Endothelial cell of umbilical vein (primary cell): Measurements from ENCODE around the gene GPR137. TPM values are rescaled to one million over a fixed set of nuclear protein-coding genes. Genes with fewer than 3 reads are reported as not detected.
A peak's percentile ranks its signal among the peaks of the same experiment; 100 is the strongest.

Source experiments
- BruUV-seq: library from RNA; stranded (reverse); fragments of 400-500 nt; replicated peaks from 2 replicates; lab custom pipeline; 2021; lab: Mats Ljungman, UMichigan
- CTCF ChIA-PET: fragments of 300-600, 350-600 bp; sonication (Branson Sonifier 250); formaldehyde crosslinking; loops from one replicate; lab custom pipeline; 2021; ENCODE audit warnings: antibody characterized with exemption, inconsistent platforms; lab: Charles Lee
- POLR2A ChIA-PET: fragments of 300-600, 350-600 bp; sonication (Branson Sonifier 250); formaldehyde crosslinking; loops from one replicate; lab custom pipeline; 2021; ENCODE audit warnings: antibody characterized with exemption, inconsistent platforms; lab: Charles Lee
- DNase-seq: peaks from one replicate; pipeline ENCODE4 v3.0.0-alpha.2; 2011; ENCODE audit warnings: low read depth, low spot score
- FAIRE-seq: peaks from 2 replicates; lab custom pipeline; 2011; peaks lifted over from hg19 to GRCh38; lab: Jason Lieb, UNC
- H2AFZ ChIP-seq: 2 replicates; pipeline ENCODE4 v1.6.0; 2012; ENCODE audit warnings: low read depth, low read length, control low read depth, inconsistent platforms
- H3K27ac ChIP-seq: 2 replicates; pipeline ENCODE4 v1.5.1; 2011; ENCODE audit warnings: low read depth, mild to moderate bottlenecking, control low read depth, low read length, moderate library complexity; ENCODE audit not compliant: insufficient read depth
- H3K27me3 ChIP-seq, 2 experiments: 2 replicates each; pipeline versions ENCODE4 v1.6.0 to v1.6.1; 2011; ENCODE audit warnings: low read length in 2 of 2, mixed read lengths in 1 of 2; ENCODE audit not compliant: control insufficient read depth in 2 of 2, insufficient read depth in 2 of 2
- H3K36me3 ChIP-seq, 2 experiments: 2 replicates in 1 of 2; 3 replicates in 1 of 2; pipeline ENCODE4 v1.5.1; 2011; ENCODE audit warnings: low read length in 2 of 2, mild to moderate bottlenecking in 1 of 2, moderate library complexity in 1 of 2; ENCODE audit not compliant: control insufficient read depth in 2 of 2, insufficient read depth in 2 of 2; ENCODE audit errors: extremely low read depth in 1 of 2
- H3K4me1 ChIP-seq: 3 replicates; pipeline ENCODE4 v1.5.1; 2011; ENCODE audit warnings: mild to moderate bottlenecking, low read length; ENCODE audit not compliant: control insufficient read depth, insufficient read depth; ENCODE audit errors: extremely low read depth
- H3K4me2 ChIP-seq: 2 replicates; pipeline ENCODE4 v1.6.1; 2011; ENCODE audit warnings: low read length, control low read depth, mixed read lengths; ENCODE audit not compliant: insufficient read depth
- H3K4me3 ChIP-seq, 3 experiments: fragments of 200-600 bp in 1 of 3; sonication (generic), shearing (Covaris generic) in 1 of 3; replicated peaks in 1 of 3; 2 replicates each; pipeline ENCODE4 v1.5.1; 2011 to 2016; ENCODE audit warnings: control low read depth in 3 of 3, low read length in 3 of 3, mild to moderate bottlenecking in 2 of 3, inconsistent platforms in 1 of 3, low read depth in 1 of 3, moderate library complexity in 1 of 3; ENCODE audit not compliant: insufficient read depth in 1 of 3
- H3K79me2 ChIP-seq: 2 replicates; pipeline ENCODE4 v1.6.0; 2012; ENCODE audit warnings: low read length, inconsistent platforms; ENCODE audit not compliant: control insufficient read depth, insufficient read depth
- H3K9ac ChIP-seq: replicated peaks from 2 replicates; pipeline ENCODE3; 2011; ENCODE audit warnings: low read length, control low read depth; ENCODE audit not compliant: insufficient read depth; ENCODE audit errors: extremely low read depth
- H3K9me1 ChIP-seq: replicated peaks from 3 replicates; pipeline ENCODE4 v1.6.0; 2011; ENCODE audit warnings: mild to moderate bottlenecking, low read length; ENCODE audit not compliant: control insufficient read depth, insufficient read depth; ENCODE audit errors: extremely low read depth
- H3K9me3 ChIP-seq: replicated peaks from 2 replicates; pipeline ENCODE4 v1.5.1; 2012; ENCODE audit warnings: low read length, inconsistent platforms; ENCODE audit not compliant: control insufficient read depth, insufficient read depth
- H4K20me1 ChIP-seq: replicated peaks from 2 replicates; pipeline ENCODE3; 2011; ENCODE audit warnings: mild to moderate bottlenecking, low read length; ENCODE audit not compliant: control insufficient read depth, insufficient read depth; ENCODE audit errors: extremely low read depth
- EZH2 ChIP-seq: IDR thresholded peaks from 2 replicates; pipeline ENCODE4 v1.6.1; 2012; ENCODE audit warnings: borderline replicate concordance, low read depth, mild to moderate bottlenecking, moderate library complexity, low read length, inconsistent platforms; ENCODE audit not compliant: severe bottlenecking
- FOS ChIP-seq: IDR thresholded peaks from 2 replicates; pipeline ENCODE4 v1.6.1; 2011; ENCODE audit warnings: mild to moderate bottlenecking, low read length, moderate library complexity, borderline replicate concordance; ENCODE audit not compliant: insufficient read depth
- GATA2 ChIP-seq: IDR thresholded peaks from 2 replicates; pipeline ENCODE4 v1.7.0; 2011; ENCODE audit warnings: low read depth, mild to moderate bottlenecking, moderate library complexity, mixed read lengths, low read length; ENCODE audit not compliant: insufficient read length, insufficient read depth
- JUN ChIP-seq: IDR thresholded peaks from 2 replicates; pipeline ENCODE4 v1.6.1; 2011; ENCODE audit warnings: borderline replicate concordance, low read depth; ENCODE audit not compliant: insufficient read length, insufficient read depth
- MYC ChIP-seq: IDR thresholded peaks from one replicate; pipeline ENCODE4 v1.6.1; 2011; ENCODE audit warnings: mild to moderate bottlenecking, low read depth, low read length
- POLR2A ChIP-seq: IDR thresholded peaks from 2 replicates; pipeline ENCODE4 v1.6.1; 2012; ENCODE audit warnings: low read depth, mild to moderate bottlenecking, control low read depth, low read length
- POLR2AphosphoS5 ChIP-seq: IDR thresholded peaks from 2 replicates; pipeline ENCODE4 v1.6.1; 2012; ENCODE audit warnings: low read depth, mild to moderate bottlenecking, control low read depth, low read length, moderate library complexity; ENCODE audit not compliant: insufficient read depth
- dilution Hi-C: fragments of 300-500 bp; cut with MboI; formaldehyde crosslinking; loops from one replicate; pipeline ENCODE4 v1.15.0; 2019; ENCODE audit warnings: low sequenced_read_pairs; ENCODE audit not compliant: extremely low pct_ligation_motif_present
- intact Hi-C: fragments of 100-400 bp; cut with micrococcal nuclease; formaldehyde crosslinking; loops from one replicate; pipeline ENCODE4 v1.10.0; 2022
- polyA plus RNA-seq, 4 experiments: library from polyadenylated mRNA; depleted of rRNA in 3 of 4; stranded (reverse) in 3 of 4; unstranded in 1 of 4; fragments of >200 nt; gene quantifications; 2 replicates each; pipeline versions ENCODE4 v1.2.1 to v1.2.3, GENCODE V29; 2011 to 2012; ENCODE audit warnings: missing spikeins in 1 of 4
- total RNA-seq: library from RNA; stranded (reverse); gene quantifications from 2 replicates; pipeline ENCODE4 v1.2.3, GENCODE V29; 2021
- TF ChIP-seq, protein P1 (sequence below): IDR thresholded peaks from 2 replicates; pipeline ENCODE4 v1.6.1; 2011; ENCODE audit not compliant: insufficient read depth, insufficient read length
- TF ChIP-seq, protein P2 (sequence below), 2 donors: IDR thresholded peaks; 1 replicate in 1 of 2; 2 replicates in 1 of 2; pipeline ENCODE4 v1.5.1; 2011; ENCODE audit warnings: low read length in 2 of 2, mild to moderate bottlenecking in 2 of 2, moderate library complexity in 2 of 2, control low read depth in 1 of 2, inconsistent platforms in 1 of 2, low read depth in 1 of 2; ENCODE audit not compliant: insufficient read depth in 1 of 2; ENCODE audit errors: extremely low read depth in 1 of 2

Gene GPR137
- total and polyA plus RNA-seq, 2 donors (not counting 3 experiments of a cell fraction or from before 2014, with no cell fraction given), result 40.9 to 42.5 TPM

DNA sequence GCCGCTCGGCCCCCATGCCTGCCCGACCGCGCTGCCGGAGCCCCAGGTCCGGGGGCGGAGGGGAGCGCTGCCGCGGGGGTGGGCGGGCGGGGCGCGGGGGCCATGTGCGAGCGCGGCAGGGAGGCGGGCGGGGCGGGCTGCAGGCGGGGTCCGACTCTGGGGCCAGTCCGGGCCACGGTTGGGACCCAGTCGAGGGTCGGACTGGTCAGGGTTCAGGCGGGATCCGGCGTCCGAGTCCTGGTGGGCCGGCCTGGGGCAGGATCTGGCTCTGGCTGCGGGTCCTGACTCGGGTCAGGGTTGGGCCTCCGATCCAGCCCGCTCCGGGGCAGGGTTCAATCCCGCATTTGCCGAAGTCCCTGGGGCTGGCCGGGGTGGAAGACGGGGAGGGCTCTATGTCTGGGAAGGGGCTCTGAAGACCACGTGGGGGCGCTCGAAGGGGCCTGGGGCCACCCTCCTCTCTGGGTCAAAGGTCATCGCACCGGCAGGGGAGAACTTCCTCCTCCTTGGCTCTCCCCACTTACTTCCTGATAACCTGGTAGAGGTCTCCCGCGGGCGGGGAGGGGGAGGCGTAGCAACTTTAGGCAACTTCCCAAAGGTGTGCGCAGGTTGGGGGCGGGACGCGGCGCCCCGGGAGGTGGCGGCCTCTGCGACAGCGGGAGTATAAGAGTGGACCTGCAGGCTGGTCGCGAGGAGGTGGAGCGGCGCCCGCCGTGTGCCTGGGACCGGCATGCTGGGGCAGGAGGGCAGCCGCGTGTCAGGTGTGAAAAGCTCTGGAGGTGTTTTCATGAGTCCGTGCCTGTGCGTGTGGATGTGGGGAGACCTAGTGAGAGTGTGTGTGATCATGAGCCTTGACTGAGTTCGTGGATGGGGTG is 20.3 kb downstream of the GPR137 start:
- Histone ChIP-seq H3K27ac (peak overlapping the region; percentile 42), H3K27me3 (no peaks in the 10 kb centered on the region), H3K4me3 (peak overlapping the region; percentile 59 to 68 (median 66)), H2AFZ (peak overlapping the region; percentile 57), H3K79me2 (peaks cover 10% of the 10 kb centered on the region), H4K20me1 (no peaks in the 10 kb centered on the region), H3K9me1 (no peaks in the 10 kb centered on the region), H3K9me3 (no peaks in the 10 kb centered on the region), H3K4me2 (peak overlapping the region; percentile 60), H3K36me3 (no peaks in the 10 kb centered on the region), H3K9ac (peak overlapping the region; percentile 55), H3K4me1 (peaks cover 7% of the 10 kb centered on the region)
- dilution Hi-C loops (no loop called here), intact Hi-C loops (loop anchor here (1.0 to 2.0 kb wide), 6 partner anchors 11 to 121 kb away; partner anchors contain the start of genes BAD, FKBP2, GPR137 and TRMT112)
- no TSS peak for BruUV-seq
- FAIRE-seq (peak; percentile 75), DNase-seq (peak; percentile 52)
- TF ChIP-seq JUN, result no peak
- TF ChIP-seq POLR2AphosphoS5, result peak; percentile 27
- no peak for TF ChIP-seq EZH2
- TF ChIP-seq, protein P1, sequence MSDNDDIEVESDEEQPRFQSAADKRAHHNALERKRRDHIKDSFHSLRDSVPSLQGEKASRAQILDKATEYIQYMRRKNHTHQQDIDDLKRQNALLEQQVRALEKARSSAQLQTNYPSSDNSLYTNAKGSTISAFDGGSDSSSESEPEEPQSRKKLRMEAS, result no peak
- no peak for TF ChIP-seq MYC
- TF ChIP-seq, protein P2, sequence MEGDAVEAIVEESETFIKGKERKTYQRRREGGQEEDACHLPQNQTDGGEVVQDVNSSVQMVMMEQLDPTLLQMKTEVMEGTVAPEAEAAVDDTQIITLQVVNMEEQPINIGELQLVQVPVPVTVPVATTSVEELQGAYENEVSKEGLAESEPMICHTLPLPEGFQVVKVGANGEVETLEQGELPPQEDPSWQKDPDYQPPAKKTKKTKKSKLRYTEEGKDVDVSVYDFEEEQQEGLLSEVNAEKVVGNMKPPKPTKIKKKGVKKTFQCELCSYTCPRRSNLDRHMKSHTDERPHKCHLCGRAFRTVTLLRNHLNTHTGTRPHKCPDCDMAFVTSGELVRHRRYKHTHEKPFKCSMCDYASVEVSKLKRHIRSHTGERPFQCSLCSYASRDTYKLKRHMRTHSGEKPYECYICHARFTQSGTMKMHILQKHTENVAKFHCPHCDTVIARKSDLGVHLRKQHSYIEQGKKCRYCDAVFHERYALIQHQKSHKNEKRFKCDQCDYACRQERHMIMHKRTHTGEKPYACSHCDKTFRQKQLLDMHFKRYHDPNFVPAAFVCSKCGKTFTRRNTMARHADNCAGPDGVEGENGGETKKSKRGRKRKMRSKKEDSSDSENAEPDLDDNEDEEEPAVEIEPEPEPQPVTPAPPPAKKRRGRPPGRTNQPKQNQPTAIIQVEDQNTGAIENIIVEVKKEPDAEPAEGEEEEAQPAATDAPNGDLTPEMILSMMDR (IDR thresholded peaks at IDR 0.05; ENCODE audit: extremely low read depth in 1 of 2, insufficient read depth in 1 of 2, low read depth in 1 of 2, low read length in 2 of 2), result peak; percentile 21 to 45
- no peak for TF ChIP-seq POLR2A
- no peak for TF ChIP-seq FOS
- no peak for TF ChIP-seq GATA2
- ChIA-PET POLR2A (no interaction called here), CTCF (interaction anchor here (0.7 to 6.7 kb wide), 10 partner anchors 12 to 305 kb away, joined by 4 to 413 read pairs (median 24); partner anchors contain the start of genes FERMT3, KCNK4, PPP1R14B and PRDX5)
